K562 (cell line): Measurements from ENCODE around the gene ZDHHC5. TPM values are rescaled to one million over a fixed set of nuclear protein-coding genes. Genes with fewer than 3 reads are reported as not detected.

Experiments
- CBX1 ChIP-seq: sonication (generic); IDR thresholded peaks from 2 replicates; pipeline ENCODE4 v1.6.1; 2016; ENCODE audit warnings: antibody characterized with exemption, low read depth, mild to moderate bottlenecking
- COPS2 ChIP-seq: fragments of 450-650 bp; conservative IDR thresholded peaks from 2 replicates; pipeline ENCODE4 v1.6.1; 2016; ENCODE audit warnings: mild to moderate bottlenecking, moderate library complexity
- CREB3L1 ChIP-seq: fragments of 450-650 bp; IDR thresholded peaks from 2 replicates; pipeline ENCODE4 v1.6.1; 2014; ENCODE audit warnings: low read depth, mild to moderate bottlenecking, moderate library complexity, borderline replicate concordance
- ETV1 ChIP-seq: fragments of 450-650 bp; conservative IDR thresholded peaks from 2 replicates; pipeline ENCODE4 v1.6.1; 2016; ENCODE audit warnings: missing genetic modification characterization, control low read depth, low read depth, missing compliant biosample characterization
- FOXJ2 ChIP-seq: fragments of 200-800 bp; sonication (Bioruptor generic); IDR thresholded peaks from 2 replicates; pipeline ENCODE4 v1.6.1; 2016; ENCODE audit warnings: missing genetic modification characterization, missing compliant biosample characterization
- MYC ChIP-seq, 2 experiments: fragments of 250-450 bp in 1 of 2; sonication (Bioruptor Pico) in 1 of 2; IDR thresholded peaks; 2 replicates each; pipeline versions ENCODE4 v1.5.1 to v1.6.1; 2012 to 2021; ENCODE audit warnings: low read depth in 2 of 2, borderline replicate concordance in 1 of 2, improper control_type of control experiment in 1 of 2, low read length in 1 of 2, mild to moderate bottlenecking in 1 of 2, moderate library complexity in 1 of 2
- NFRKB ChIP-seq: fragments of 450-650 bp; IDR thresholded peaks from 2 replicates; pipeline ENCODE4 v1.6.1; 2016; ENCODE audit warnings: low read depth
- PHF8 ChIP-seq: fragments of 200-600 bp; sonication (generic); IDR thresholded peaks from 2 replicates; pipeline ENCODE4 v1.6.1; 2012; ENCODE audit warnings: mixed run types, mild to moderate bottlenecking, inconsistent platforms, low read length, moderate library complexity, borderline replicate concordance
- PHTF2 ChIP-seq: fragments of 250-450 bp; sonication (Bioruptor Pico); IDR thresholded peaks from 2 replicates; pipeline ENCODE4 v1.5.0; 2021; ENCODE audit warnings: mild to moderate bottlenecking
- POLR2B ChIP-seq: fragments of 450-650 bp; IDR thresholded peaks from 2 replicates; pipeline ENCODE4 v1.6.1; 2018; ENCODE audit warnings: low read depth; ENCODE audit not compliant: partially characterized antibody
- RB1 ChIP-seq: fragments of 450-650 bp; IDR thresholded peaks from 2 replicates; pipeline ENCODE4 v1.6.1; 2017; ENCODE audit warnings: low read depth, mild to moderate bottlenecking
- RBBP5 ChIP-seq: fragments of 200-600 bp; sonication (generic); IDR thresholded peaks from 2 replicates; pipeline ENCODE4 v1.6.1; 2012; ENCODE audit warnings: borderline replicate concordance, mild to moderate bottlenecking, low read length, control low read depth, inconsistent platforms; ENCODE audit not compliant: insufficient read depth, poor library complexity, severe bottlenecking
- SPI1 ChIP-seq: IDR thresholded peaks from 2 replicates; pipeline ENCODE4 v1.6.1; 2011; ENCODE audit warnings: low read depth, low read length, control low read depth, borderline replicate concordance
- TAF15 ChIP-seq: fragments of 200-400 bp; formaldehyde crosslinking; IDR thresholded peaks from 2 replicates; pipeline ENCODE4 v1.6.1; 2017; ENCODE audit warnings: mild to moderate bottlenecking, low read depth, low read length, moderate library complexity
- TFE3 ChIP-seq: fragments of 450-650 bp; formaldehyde crosslinking; IDR thresholded peaks from 2 replicates; pipeline ENCODE4 v1.4.0; 2020; ENCODE audit warnings: mild to moderate bottlenecking, mixed read lengths
- USF2 ChIP-seq: sonication (generic); formaldehyde crosslinking; IDR thresholded peaks from 2 replicates; pipeline ENCODE4 v1.5.0; 2020; ENCODE audit warnings: missing genetic modification reagents
- ZC3H11A ChIP-seq: IDR thresholded peaks from 2 replicates; pipeline ENCODE4 v1.6.1; 2012; ENCODE audit warnings: low read depth, low read length, improper control_type of control experiment
- ZC3H8 ChIP-seq: fragments of 450-650 bp; IDR thresholded peaks from 2 replicates; pipeline ENCODE4 v1.6.1; 2017
- ZEB2 ChIP-seq: fragments of 450-650 bp; IDR thresholded peaks from 2 replicates; pipeline ENCODE4 v1.6.1; 2016
- ZNF282 ChIP-seq: sonication (generic); formaldehyde crosslinking; IDR thresholded peaks from 2 replicates; pipeline ENCODE4 v1.8.1; 2023; ENCODE audit warnings: missing genetic modification reagents
- ZSCAN32 ChIP-seq: fragments of 450-650 bp; formaldehyde crosslinking; IDR thresholded peaks from 2 replicates; pipeline ENCODE4 v1.4.0; 2020; ENCODE audit warnings: mild to moderate bottlenecking, moderate library complexity
- polyA plus RNA-seq, 8 experiments: library from polyadenylated mRNA; depleted of rRNA in 4 of 8; stranded (reverse) in 5 of 8; unstranded in 3 of 8; fragments of >200 nt; fragmentation: Nextera tagmentation in 2 of 8; fragmentation: Illumina TruSeq in 1 of 8; extraction: Ambion mirVana in 2 of 8; extraction: Trizol in 1 of 8; gene quantifications; 2 replicates each; pipeline versions ENCODE4 v1.2.1 to v1.2.3, GENCODE V29; 2011 to 2014; ENCODE audit warnings: inconsistent platforms in 1 of 8, missing spikeins in 1 of 8
- total RNA-seq, 7 experiments: library from RNA; depleted of rRNA in 6 of 7; stranded (reverse); fragments of >200 nt in 6 of 7; fragmentation: Illumina TruSeq in 2 of 7; extraction: Trizol in 2 of 7; gene quantifications; 2 replicates each; pipeline versions ENCODE4 v1.2.1 to v1.2.3, GENCODE V29; 2011 to 2021; ENCODE audit warnings: low replicate concordance in 1 of 7

ZDHHC5 gene
- total and polyA plus RNA-seq, 9 of the 15 experiments (the other 6 are each of a cell fraction or from before 2014, with no cell fraction given): 3.8 to 64.2 (median 35.9) TPM

GRCh38 chr11:57657194-57658022 lies 10.5 kb upstream of the ZDHHC5 start, which contains the start of gene CLP1 (continued):
- TF ChIP-seq ZC3H11A: no peak
- peak; percentile 98 for TF ChIP-seq MYC (IDR thresholded peaks at IDR 0.05; ENCODE audit: low read depth, low read length)
- TF ChIP-seq MYC (CRISPR knock-in tag; IDR thresholded peaks at IDR 0.05; ENCODE audit: borderline replicate concordance, low read depth): peak; percentile 61; the same call in 1 of the 2 replicates
- TF ChIP-seq FOXJ2 (tag): peak; percentile 66; the same call in 1 of the 2 replicates
- TF ChIP-seq RBBP5: peak; percentile 64
- no peak for TF ChIP-seq TFE3
- TF ChIP-seq ZEB2: no peak
- peak; percentile 92 for TF ChIP-seq CREB3L1
- peak; percentile 60 for TF ChIP-seq ETV1 (tag)
- TF ChIP-seq TAF15: no peak
- no peak for TF ChIP-seq ZC3H8
- no peak for TF ChIP-seq CBX1
- no peak for TF ChIP-seq ZNF282 (CRISPR knock-in tag)
- peak; percentile 79 for TF ChIP-seq SPI1
- TF ChIP-seq PHTF2: no peak
- no peak for TF ChIP-seq NFRKB
- TF ChIP-seq POLR2B: peak; percentile 31
- TF ChIP-seq ZSCAN32 (CRISPR knock-in tag): no peak; the same call in 1 of the 2 replicates
- peak; percentile 79 for TF ChIP-seq RB1
- no peak for TF ChIP-seq COPS2
- peak; percentile 76 for TF ChIP-seq USF2 (CRISPR knock-in tag)
- TF ChIP-seq PHF8: peak; percentile 86; the same call in 1 of the 2 replicates
